HFFc6 (cell line): ENCODE measurements around the gene BABAM2. TPM values are rescaled to one million over a fixed set of nuclear protein-coding genes. Genes with fewer than 3 reads are reported as not detected.
"Not testable (repeated sequence)": the region's sequence is repeated elsewhere in the genome, so short reads cannot be mapped to it uniquely, and the experiment has no call there.

ENCODE experiments used
- DNase-seq: peaks from one replicate; pipeline ENCODE4 v3.0.0-alpha.2; 2018
- H3K27ac Mint-ChIP-seq: 2 replicates; pipeline ENCODE4 v1.8.0; 2020; ENCODE audit warnings: mild to moderate bottlenecking, mixed read lengths
- H3K27me3 Mint-ChIP-seq: 2 replicates; pipeline ENCODE4 v1.8.0; 2021; ENCODE audit warnings: mild to moderate bottlenecking, moderate library complexity, mixed read lengths; ENCODE audit not compliant: insufficient read depth
- H3K36me3 Mint-ChIP-seq: 2 replicates; pipeline ENCODE4 v1.8.0; 2021; ENCODE audit warnings: low read depth, mixed read lengths
- H3K4me1 Mint-ChIP-seq: 2 replicates; pipeline ENCODE4 v1.8.0; 2020; ENCODE audit warnings: low read depth, mixed read lengths
- H3K4me3 Mint-ChIP-seq: 2 replicates; pipeline ENCODE4 v1.8.0; 2020; ENCODE audit warnings: mild to moderate bottlenecking, moderate library complexity, mixed read lengths
- H3K9me3 Mint-ChIP-seq: 2 replicates; pipeline ENCODE4 v1.8.0; 2020; ENCODE audit warnings: mild to moderate bottlenecking, mixed read lengths
- CTCF ChIP-seq: fragments of 200-600 bp; sonication (generic); IDR thresholded peaks from 2 replicates; pipeline ENCODE4 v1.5.0; 2021; ENCODE audit warnings: antibody characterized with exemption, mild to moderate bottlenecking
- total RNA-seq, 6 experiments: library from RNA; stranded (reverse); fragmentation: NEBNext Ultra II Directional; extraction: Animal tissue kit (Norgen Biotek cat#: 25700); gene quantifications; 2 replicates in 1 of 6; 3 replicates in 5 of 6; pipeline ENCODE4 v1.2.3, GENCODE V29; 2021

BABAM2 gene
- total RNA-seq, 6 experiments from 2014 or later, result 30.8 to 46.6 (median 41.2) TPM

- Mint-ChIP-seq H3K4me3 (no peak overlapping the region), H3K36me3 (peaks cover 4% of the 10 kb centered on the region; the same call in 1 of the 2 replicates), H3K9me3 (no peaks in the 10 kb centered on the region), H3K27me3 (no peaks in the 10 kb centered on the region; the same call in 1 of the 2 replicates), H3K27ac (peak overlapping the region; percentile 44; the same call in 1 of the 2 replicates), H3K4me1 (peaks cover 48% of the 10 kb centered on the region)
- TF ChIP-seq CTCF, result no peak
- DNase-seq, result no peak
These were observed 358.0 kb downstream of the BABAM2 start for GRCh38 chr2:28248511-28248910.

GRCh38 chr2:28250006-28250405 is 359.5 kb downstream of the BABAM2 start:
- DNase-seq, result peak; percentile 94
- no peaks in the 10 kb centered on the region; the same call in 1 of the 2 replicates for H3K27me3 Mint-ChIP-seq
- H3K9me3 Mint-ChIP-seq, result no peaks in the 10 kb centered on the region
- H3K27ac Mint-ChIP-seq, result peak overlapping the region; percentile 47
- peaks cover 51% of the 10 kb centered on the region for H3K4me1 Mint-ChIP-seq
- H3K36me3 Mint-ChIP-seq, result peaks cover 4% of the 10 kb centered on the region; the same call in 1 of the 2 replicates
- peak; percentile 35 for TF ChIP-seq CTCF
- H3K4me3 Mint-ChIP-seq, result no peak overlapping the region

- no peaks in the 10 kb centered on the region for H3K36me3 Mint-ChIP-seq
- H3K27ac Mint-ChIP-seq, result no peak overlapping the region
- no peaks in the 10 kb centered on the region; the same call in 1 of the 2 replicates for H3K27me3 Mint-ChIP-seq
- H3K4me1 Mint-ChIP-seq, result peaks cover 51% of the 10 kb centered on the region
- H3K9me3 Mint-ChIP-seq, result no peaks in the 10 kb centered on the region
- no peak for TF ChIP-seq CTCF
- no peak overlapping the region for H3K4me3 Mint-ChIP-seq
- DNase-seq, result no peak
These were observed 360.8 kb downstream of the BABAM2 start for GRCh38 chr2:28251337-28251736.

GRCh38 chr2:28252311-28252710 is 361.8 kb downstream of the BABAM2 start:
- Mint-ChIP-seq H3K36me3 (no peaks in the 10 kb centered on the region), H3K4me3 (no peak overlapping the region), H3K9me3 (no peaks in the 10 kb centered on the region), H3K27ac (no peak overlapping the region), H3K4me1 (peaks cover 44% of the 10 kb centered on the region), H3K27me3 (no peaks in the 10 kb centered on the region; the same call in 1 of the 2 replicates)
- no peak for TF ChIP-seq CTCF
- no peak for DNase-seq

GRCh38 chr2:28253543-28253942 is 363.0 kb downstream of the BABAM2 start:
- no peaks in the 10 kb centered on the region for H3K36me3 Mint-ChIP-seq
- H3K9me3 Mint-ChIP-seq, result no peaks in the 10 kb centered on the region
- DNase-seq, result no peak
- H3K27me3 Mint-ChIP-seq, result no peaks in the 10 kb centered on the region; the same call in 1 of the 2 replicates
- H3K4me3 Mint-ChIP-seq, result no peak overlapping the region
- TF ChIP-seq CTCF, result no peak
- peaks cover 33% of the 10 kb centered on the region for H3K4me1 Mint-ChIP-seq
- H3K27ac Mint-ChIP-seq, result no peak overlapping the region

- H3K27me3 Mint-ChIP-seq, DNase-seq, H3K36me3 Mint-ChIP-seq, H3K9me3 Mint-ChIP-seq, H3K4me3 Mint-ChIP-seq, H3K27ac Mint-ChIP-seq: not testable (repeated sequence)
- peaks cover 17% of the 10 kb centered on the region for H3K4me1 Mint-ChIP-seq
These were observed 364.7 kb downstream of the BABAM2 start for GRCh38 chr2:28255231-28255630.
